IMR-90 (cell line): ENCODE results near the gene MYO9B.

Experiments used
- CTCF ChIP-seq: conservative IDR thresholded peaks from 2 replicates; pipeline ENCODE4 v1.5.1; 2012; ENCODE audit warnings: mild to moderate bottlenecking, low read depth, low read length, improper control_type of control experiment
- POLR2A ChIP-seq: IDR thresholded peaks from 2 replicates; pipeline ENCODE4 v1.6.1; 2012; ENCODE audit warnings: mild to moderate bottlenecking, low read depth, low read length

- no peak for TF ChIP-seq CTCF
- TF ChIP-seq POLR2A: no peak
These were observed 169.3 kb downstream of the MYO9B start for GRCh38 chr19:17244618-17245534.
